ENCODE data around the gene TSPAN4. TPM values are rescaled to one million over a fixed set of nuclear protein-coding genes. Genes with fewer than 3 reads are reported as not detected.

The TSPAN4 gene
- total RNA-seq, 3 donors from 2014 or later (not counting 1 experiment from before 2014, with no cell fraction given): 11.2 to 18.6 (median 14.6) TPM

- H3K4me3 ChIP-seq (ENCODE audit: low read length): no peak overlapping the region
- Mint-ChIP-seq H3K27ac (no peak overlapping the region), H3K27me3 (ENCODE audit: low read depth in 2 of 2) (no peaks in the 10 kb centered on the region), H3K4me3 (no peak overlapping the region), H3K9me3 (no peaks in the 10 kb centered on the region), H3K4me1 (no peaks in the 10 kb centered on the region), H3K36me3 (no peaks in the 10 kb centered on the region)
- DNase-seq (no peak), ATAC-seq (no peak)
- H3K9me3 ChIP-seq (ENCODE audit: control insufficient read depth, insufficient read depth, low read length): no peaks in the 10 kb centered on the region
- peaks cover 19% of the 10 kb centered on the region for H3K36me3 ChIP-seq (ENCODE audit: control insufficient read depth, insufficient read depth, low read length)
- H3K27me3 ChIP-seq (ENCODE audit: control insufficient read depth, insufficient read depth, low read length): no peaks in the 10 kb centered on the region
- no peak overlapping the region for H3K27ac ChIP-seq (ENCODE audit: low read length)
- 91% methylated on average over 26 of the region's 26 CpGs for WGBS (ENCODE audit: insufficient coverage)
- no peaks in the 10 kb centered on the region for H3K4me1 ChIP-seq (ENCODE audit: control insufficient read depth, insufficient read depth, low read length)
- no peak for TF ChIP-seq CTCF (IDR thresholded peaks at IDR 0.05)
- intact Hi-C loops (cut with micrococcal nuclease): no loop called here
These were observed 52.9 kb downstream of the TSPAN4 start for GRCh38 chr11:895331-896110.

GRCh38 chr11:897253-898142 lies 54.8 kb downstream of the TSPAN4 start:
- no peaks in the 10 kb centered on the region for H3K9me3 ChIP-seq (ENCODE audit: control insufficient read depth, insufficient read depth, low read length)
- no peaks in the 10 kb centered on the region for H3K36me3 Mint-ChIP-seq
- no peaks in the 10 kb centered on the region for H3K27me3 ChIP-seq (ENCODE audit: control insufficient read depth, insufficient read depth, low read length)
- H3K9me3 Mint-ChIP-seq: no peaks in the 10 kb centered on the region
- H3K27ac Mint-ChIP-seq: no peak overlapping the region
- no peak overlapping the region for H3K4me3 Mint-ChIP-seq
- no peak for TF ChIP-seq CTCF (IDR thresholded peaks at IDR 0.05)
- DNase-seq (no peak), ATAC-seq (no peak)
- H3K4me1 ChIP-seq (ENCODE audit: control insufficient read depth, insufficient read depth, low read length): no peaks in the 10 kb centered on the region
- H3K27ac ChIP-seq (ENCODE audit: low read length): no peak overlapping the region
- WGBS (ENCODE audit: insufficient coverage): 95% methylated on average over 17 of the region's 17 CpGs
- peaks cover 39% of the 10 kb centered on the region for H3K36me3 ChIP-seq (ENCODE audit: control insufficient read depth, insufficient read depth, low read length)
- H3K4me1 Mint-ChIP-seq: peaks cover 6 to 7% of the 10 kb centered on the region in 2 donors
- H3K27me3 Mint-ChIP-seq (ENCODE audit: low read depth in 2 of 2): no peaks in the 10 kb centered on the region
- intact Hi-C loops (cut with micrococcal nuclease): no loop called here
- H3K4me3 ChIP-seq (ENCODE audit: low read length): no peak overlapping the region

- no peaks in the 10 kb centered on the region for H3K27me3 Mint-ChIP-seq (ENCODE audit: low read depth in 2 of 2)
- H3K36me3 ChIP-seq (ENCODE audit: control insufficient read depth, insufficient read depth, low read length): peaks cover 45% of the 10 kb centered on the region
These were observed 55.5 kb downstream of the TSPAN4 start for GRCh38 chr11:898143-898511.

More at GRCh38 chr11:898143-898511, 55.5 kb downstream of the TSPAN4 start:
- Mint-ChIP-seq H3K4me1 (peaks cover 6 to 7% of the 10 kb centered on the region in 2 donors), H3K4me3 (no peak overlapping the region), H3K9me3 (no peaks in the 10 kb centered on the region), H3K36me3 (no peaks in the 10 kb centered on the region), H3K27ac (no peak overlapping the region)
- TF ChIP-seq CTCF (IDR thresholded peaks at IDR 0.05): no peak
- intact Hi-C loops (cut with micrococcal nuclease): no loop called here
- 93% methylated on average over 10 of the region's 10 CpGs for WGBS (ENCODE audit: insufficient coverage)
- Histone ChIP-seq H3K4me1 (ENCODE audit: control insufficient read depth, insufficient read depth, low read length) (no peaks in the 10 kb centered on the region), H3K4me3 (ENCODE audit: low read length) (no peak overlapping the region), H3K9me3 (ENCODE audit: control insufficient read depth, insufficient read depth, low read length) (no peaks in the 10 kb centered on the region), H3K27ac (ENCODE audit: low read length) (no peak overlapping the region), H3K27me3 (ENCODE audit: control insufficient read depth, insufficient read depth, low read length) (no peaks in the 10 kb centered on the region)
- ATAC-seq: no peak
- DNase-seq: no peak
